A549 (cell line): Measurements from ENCODE around the gene CREM. TPM values are rescaled to one million over a fixed set of nuclear protein-coding genes. Genes with fewer than 3 reads are reported as not detected.

Source experiments
- ATAC-seq, 2 experiments: fragments of 200-7000 bp in 1 of 2; fragments of >200 bp in 1 of 2; cut with Nextera tagmentation in 1 of 2; cut with Tn5 transposase in 1 of 2; 3 replicates each; pipeline versions ENCODE4 v1.8.0 to v1.9.1; 2018 to 2020; ENCODE audit warnings: mild to moderate bottlenecking in 1 of 2, moderate library complexity in 1 of 2
- CTCF ChIA-PET: fragments of 300-600 bp; sonication (Branson Sonifier 250); formaldehyde crosslinking; extraction: SDS; loops from one replicate; lab custom pipeline; 2021; ENCODE audit warnings: antibody characterized with exemption, inconsistent platforms; lab: Yijun Ruan, JAX
- POLR2A ChIA-PET: fragments of 350-600 bp; formaldehyde crosslinking; extraction: SDS; loops from one replicate; lab custom pipeline; 2021; ENCODE audit warnings: antibody characterized with exemption, inconsistent platforms; lab: Yijun Ruan, JAX
- DNase-seq, 2 experiments: peaks; one replicate each; pipeline versions ENCODE4 v3.0.0 to v3.0.0-alpha.2; 2011 to 2016; ENCODE audit warnings: low read depth in 1 of 2, low spot score in 1 of 2
- FAIRE-seq: peaks from 2 replicates; lab custom pipeline; 2011; peaks lifted over from hg19 to GRCh38; lab: Jason Lieb, UNC
- H3K27ac ChIP-seq, 2 experiments: fragments of >200 bp; sonication (Bioruptor Twin); formaldehyde crosslinking; 3 replicates each; pipeline ENCODE4 v1.5.1; 2016 to 2017
- H3K4me1 ChIP-seq: fragments of >200 bp; sonication (Bioruptor Twin); formaldehyde crosslinking; 3 replicates; pipeline ENCODE4 v1.6.1; 2016
- H3K4me2 ChIP-seq: fragments of >200 bp; sonication (Bioruptor Twin); formaldehyde crosslinking; 3 replicates; pipeline ENCODE4 v1.6.1; 2016
- H3K4me3 ChIP-seq: fragments of >200 bp; sonication (Bioruptor Twin); formaldehyde crosslinking; 3 replicates; pipeline ENCODE4 v1.5.1; 2016
- H3K9me3 ChIP-seq: fragments of >200 bp; sonication (Bioruptor Twin); formaldehyde crosslinking; 3 replicates; pipeline ENCODE4 v1.6.1; 2016
- CBX2 ChIP-seq: fragments of 200-600 bp; sonication (generic); IDR thresholded peaks from 2 replicates; pipeline ENCODE4 v1.6.1; 2016; ENCODE audit warnings: low read depth, mild to moderate bottlenecking, borderline replicate concordance
- CBX8 ChIP-seq: fragments of 200-600 bp; sonication (generic); IDR thresholded peaks from 2 replicates; pipeline ENCODE4 v1.6.1; 2016
- FOSB ChIP-seq: fragments of 250-450 bp; sonication (Bioruptor Pico); IDR thresholded peaks from 2 replicates; pipeline ENCODE4 v1.5.0; 2020; ENCODE audit warnings: mild to moderate bottlenecking, moderate library complexity
- FOSL2 ChIP-seq, 2 experiments: fragments of 450-650 bp in 1 of 2; fragments of >200 bp in 1 of 2; sonication (Bioruptor Twin) in 1 of 2; formaldehyde crosslinking; IDR thresholded peaks; 2 replicates each; pipeline versions ENCODE4 v1.5.0 to v1.6.1; 2016 to 2020; ENCODE audit warnings: mild to moderate bottlenecking in 1 of 2, moderate library complexity in 1 of 2
- FOXS1 ChIP-seq: fragments of 250-450 bp; sonication (Bioruptor Pico); IDR thresholded peaks from 2 replicates; pipeline ENCODE4 v1.5.0; 2020; ENCODE audit warnings: mild to moderate bottlenecking, moderate library complexity
- HDAC2 ChIP-seq: fragments of 200-600 bp; sonication (generic); IDR thresholded peaks from 2 replicates; pipeline ENCODE4 v1.6.1; 2016
- HES2 ChIP-seq: fragments of >200 bp; sonication (Bioruptor Twin); formaldehyde crosslinking; IDR thresholded peaks from 2 replicates; pipeline ENCODE4 v1.6.1; 2016
- HEYL ChIP-seq: fragments of 250-450 bp; sonication (Bioruptor Pico); IDR thresholded peaks from 2 replicates; pipeline ENCODE4 v1.8.0; 2021; ENCODE audit warnings: mild to moderate bottlenecking, moderate library complexity
- HMGXB4 ChIP-seq: fragments of 250-450 bp; sonication (Bioruptor Pico); IDR thresholded peaks from 2 replicates; pipeline ENCODE4 v1.5.0; 2021; ENCODE audit warnings: mild to moderate bottlenecking, moderate library complexity, borderline replicate concordance
- JUN ChIP-seq, 2 experiments: fragments of >200 bp; sonication (Bioruptor Twin); formaldehyde crosslinking; IDR thresholded peaks; 2 replicates in 1 of 2; 3 replicates in 1 of 2; pipeline ENCODE4 v1.6.1; 2016 to 2017
- JUNB ChIP-seq: fragments of >200 bp; sonication (Bioruptor Twin); formaldehyde crosslinking; IDR thresholded peaks from 2 replicates; pipeline ENCODE4 v1.6.1; 2016
- KDM1A ChIP-seq: fragments of 200-600 bp; sonication (generic); IDR thresholded peaks from 2 replicates; pipeline ENCODE4 v1.6.1; 2016; ENCODE audit warnings: low read depth, mild to moderate bottlenecking
- MAX ChIP-seq: IDR thresholded peaks from 2 replicates; pipeline ENCODE4 v1.6.1; 2012
- NFE2L2 ChIP-seq: fragments of 150-350 bp; conservative IDR thresholded peaks from 2 replicates; pipeline ENCODE4 v1.6.1; 2014; ENCODE audit warnings: low read length
- NR3C1 ChIP-seq: fragments of >200 bp; sonication (Bioruptor Twin); formaldehyde crosslinking; IDR thresholded peaks from 3 replicates; pipeline ENCODE4 v1.6.1; 2017
- PBX3 ChIP-seq: IDR thresholded peaks from 2 replicates; pipeline ENCODE4 v1.6.1; 2012
- POLR2A ChIP-seq: IDR thresholded peaks from 2 replicates; pipeline ENCODE4 v1.6.1; 2012; ENCODE audit warnings: mild to moderate bottlenecking, low read length
- RAD21 ChIP-seq, 2 experiments: fragments of >200 bp in 1 of 2; sonication (Bioruptor Twin) in 1 of 2; formaldehyde crosslinking in 1 of 2; IDR thresholded peaks in 1 of 2; conservative IDR thresholded peaks in 1 of 2; 2 replicates in 1 of 2; 3 replicates in 1 of 2; pipeline ENCODE4 v1.6.1; 2012 to 2018; ENCODE audit warnings: inconsistent platforms in 1 of 2
- RARB ChIP-seq: fragments of 250-450 bp; sonication (Bioruptor Pico); IDR thresholded peaks from 2 replicates; pipeline ENCODE4 v1.8.0; 2021; ENCODE audit warnings: mild to moderate bottlenecking, moderate library complexity
- RFX5 ChIP-seq: fragments of 450-650 bp; IDR thresholded peaks from 2 replicates; pipeline ENCODE4 v1.7.1; 2014; ENCODE audit warnings: antibody characterized with exemption, mild to moderate bottlenecking, moderate library complexity
- SREBF2 ChIP-seq: fragments of 450-650 bp; IDR thresholded peaks from 2 replicates; pipeline ENCODE4 v1.6.1; 2014; ENCODE audit warnings: mild to moderate bottlenecking, moderate library complexity
- TP53 ChIP-seq: fragments of 250-450 bp; sonication (Bioruptor Pico); IDR thresholded peaks from 2 replicates; pipeline ENCODE4 v1.5.0; 2021; ENCODE audit warnings: mild to moderate bottlenecking, moderate library complexity
- USF2 ChIP-seq: fragments of 450-650 bp; IDR thresholded peaks from 2 replicates; pipeline ENCODE4 v1.6.1; 2014; ENCODE audit warnings: antibody characterized with exemption
- ZC3H11A ChIP-seq: fragments of 450-650 bp; IDR thresholded peaks from 2 replicates; pipeline ENCODE4 v1.6.1; 2014; ENCODE audit warnings: antibody characterized with exemption, mild to moderate bottlenecking
- ZNF302 ChIP-seq: fragments of 250-450 bp; sonication (Bioruptor Pico); IDR thresholded peaks from 2 replicates; pipeline ENCODE4 v1.9.0; 2021; ENCODE audit warnings: inconsistent platforms, mild to moderate bottlenecking, moderate library complexity
- WGBS: methylation state at CpG from one replicate; pipeline ENCODE4 v1.1.6; 2017; ENCODE audit errors: missing lambda C conversion rate; 5-methylcytosine and 5-hydroxymethylcytosine counted together
- polyA plus RNA-seq, 4 experiments: library from polyadenylated mRNA; depleted of rRNA in 3 of 4; stranded (reverse); fragments of >200 nt; fragmentation: RNase III in 1 of 4; extraction: RNeasy Plus Mini Kit Qiagen cat#74134 plus additional on column Dnase treatment in 1 of 4; gene quantifications; 2 replicates in 3 of 4; 3 replicates in 1 of 4; pipeline ENCODE4 v1.2.3, GENCODE V29; 2011 to 2017

The CREM gene
- polyA plus RNA-seq, 2 of the 4 experiments (the other 2 are of a cell fraction) = 53.3 to 112 TPM

- POLR2A ChIA-PET = interaction anchor here (1.1 kb wide), 1 partner anchor 94 kb away, joined by 4 read pairs; the partner anchor contains the start of gene CREM
- WGBS = 33% methylated on average over 4 of the region's 4 CpGs
These were observed 93.5 kb downstream of the CREM start for GRCh38 chr10:35219891-35220890.

GRCh38 chr10:35223016-35223415 lies 96.4 kb downstream of the CREM start:
- Histone ChIP-seq H3K4me1 (peaks cover 14% of the 10 kb centered on the region; the same call in 2 of the 3 replicates), H3K4me3 (no peak overlapping the region), H3K9me3 (no peaks in the 10 kb centered on the region), H3K4me2 (no peak overlapping the region), H3K27ac (no peak overlapping the region)
- CTCF ChIA-PET = interaction anchor here (0.8 to 16.9 kb wide), 2 partner anchors 13 to 103 kb away, joined by 3 to 246 read pairs; partner anchors contain the start of gene CREM
- ATAC-seq (peak in 1 of 2 experiments; percentile 60; a peak in 4 of 6 replicates), FAIRE-seq (no peak), DNase-seq (no peak)
- WGBS = 74% methylated on average over 4 of the region's 4 CpGs
- TF ChIP-seq CBX2 (no peak), RFX5 (no peak), RARB (CRISPR knock-in tag) (no peak), JUN (IDR thresholded peaks at IDR 0.05) (no peak), HEYL (CRISPR knock-in tag) (no peak), ZNF302 (no peak), JUNB (no peak), NR3C1 (no peak), TP53 (CRISPR knock-in tag) (no peak), FOSB (no peak), ZC3H11A (no peak)
- POLR2A ChIA-PET = interaction anchor here (1.4 kb wide), 1 partner anchor 97 kb away, joined by 4 read pairs; no protein-coding TSS in a partner anchor

More at GRCh38 chr10:35219891-35220890, 93.5 kb downstream of the CREM start:
- Histone ChIP-seq H3K27ac (peak overlapping the region in 1 of 2 experiments; percentile 39; a peak in 1 of 6 replicates), H3K9me3 (no peaks in the 10 kb centered on the region), H3K4me3 (no peak overlapping the region), H3K4me2 (peak overlapping the region; percentile 48), H3K4me1 (peaks cover 14% of the 10 kb centered on the region; the same call in 2 of the 3 replicates)
- no peak for ATAC-seq
- no peak for TF ChIP-seq FOSB
- TF ChIP-seq FOXS1 = no peak
- no peak for TF ChIP-seq MAX
- TF ChIP-seq TP53 (CRISPR knock-in tag) = no peak
- TF ChIP-seq HDAC2 = no peak
- TF ChIP-seq NFE2L2 = no peak
- no peak for TF ChIP-seq FOSL2 (IDR thresholded peaks at IDR 0.05)
- TF ChIP-seq FOSL2 (CRISPR knock-in tag; IDR thresholded peaks at IDR 0.05) = no peak
- no peak for TF ChIP-seq CBX8
- TF ChIP-seq CBX2 = no peak
- no peak for TF ChIP-seq RFX5
- TF ChIP-seq HMGXB4 = no peak
- TF ChIP-seq KDM1A = no peak
- CTCF ChIA-PET = interaction anchor here (0.5 to 16.9 kb wide), 6 partner anchors 9 to 916 kb away, joined by 3 to 246 read pairs (median 8); partner anchors contain the start of gene CREM
- no peak for DNase-seq
- no peak for FAIRE-seq

- no peak overlapping the region for H3K27ac ChIP-seq
- ATAC-seq (no peak), FAIRE-seq (no peak), DNase-seq (no peak)
- no peaks in the 10 kb centered on the region for H3K9me3 ChIP-seq
- no peak overlapping the region for H3K4me2 ChIP-seq
- ChIA-PET CTCF (interaction anchor here (0.6 to 16.9 kb wide), 6 partner anchors 16 to 339 kb away, joined by 3 to 246 read pairs (median 4); partner anchors contain the start of gene CREM), POLR2A (no interaction called here)
- TF ChIP-seq POLR2A (no peak), SREBF2 (no peak), RARB (CRISPR knock-in tag) (no peak), RAD21 (conservative IDR thresholded peaks at IDR 0.05 in 1 of 2, IDR thresholded peaks at IDR 0.05 in 1 of 2) (no peak), HEYL (CRISPR knock-in tag) (no peak), USF2 (no peak), PBX3 (no peak), HES2 (no peak)
- no peak overlapping the region for H3K4me3 ChIP-seq
- peaks cover 10% of the 10 kb centered on the region; the same call in 2 of the 3 replicates for H3K4me1 ChIP-seq
- 66% methylated on average over 8 of the region's 8 CpGs for WGBS
These were observed 97.5 kb downstream of the CREM start for GRCh38 chr10:35224045-35224740.
